Naive B cell (primary cell): Measurements from ENCODE around the gene TBX3. TPM values are rescaled to one million over a fixed set of nuclear protein-coding genes. Genes with fewer than 3 reads are reported as not detected.

ENCODE experiments used
- ATAC-seq, 2 donors: fragments of 150-1000 bp; cut with Tn5 transposase; 2 replicates each; pipeline ENCODE4 v1.10.0; 2021; ENCODE audit warnings: low read depth in 2 of 2, mild to moderate bottlenecking in 2 of 2, moderate library complexity in 2 of 2
- DNase-seq: peaks from one replicate; pipeline ENCODE4 v3.0.0; 2022
- H3K27ac Mint-ChIP-seq, 6 donors: one replicate each; pipeline ENCODE4 v1.8.0; 2020 to 2022; ENCODE audit warnings: mild to moderate bottlenecking in 6 of 6, mixed read lengths in 6 of 6, moderate library complexity in 5 of 6, inconsistent platforms in 2 of 6
- H3K27me3 Mint-ChIP-seq, 3 donors: one replicate each; pipeline ENCODE4 v1.8.0; 2021 to 2022; ENCODE audit warnings: mixed read lengths in 3 of 3, mild to moderate bottlenecking in 1 of 3
- H3K36me3 Mint-ChIP-seq, 2 donors: one replicate each; pipeline ENCODE4 v1.8.0; 2020 to 2022; ENCODE audit warnings: mixed read lengths in 2 of 2, inconsistent platforms in 1 of 2, mild to moderate bottlenecking in 1 of 2
- H3K4me1 Mint-ChIP-seq, 3 donors: one replicate each; pipeline ENCODE4 v1.8.0; 2020 to 2022; ENCODE audit warnings: mixed read lengths in 3 of 3, inconsistent platforms in 1 of 3, mild to moderate bottlenecking in 1 of 3, moderate library complexity in 1 of 3
- H3K4me3 Mint-ChIP-seq, 8 donors: one replicate each; pipeline ENCODE4 v1.8.0; 2020 to 2022; ENCODE audit warnings: mild to moderate bottlenecking in 8 of 8, mixed read lengths in 8 of 8, moderate library complexity in 8 of 8, inconsistent platforms in 2 of 8
- H3K9me3 Mint-ChIP-seq, 7 donors: one replicate each; pipeline ENCODE4 v1.8.0; 2020 to 2022; ENCODE audit warnings: mixed read lengths in 7 of 7, mild to moderate bottlenecking in 5 of 7, inconsistent platforms in 2 of 7, moderate library complexity in 1 of 7
- polyA plus RNA-seq, 6 donors: library from polyadenylated mRNA; unstranded; fragments of 300-500 nt; fragmentation: Illumina TruSeq; gene quantifications; one replicate each; pipeline ENCODE4 v1.2.3, GENCODE V29; 2021; ENCODE audit warnings: low read depth in 6 of 6

The TBX3 gene
- polyA plus RNA-seq, 6 donors from 2014 or later = not detected

DNA sequence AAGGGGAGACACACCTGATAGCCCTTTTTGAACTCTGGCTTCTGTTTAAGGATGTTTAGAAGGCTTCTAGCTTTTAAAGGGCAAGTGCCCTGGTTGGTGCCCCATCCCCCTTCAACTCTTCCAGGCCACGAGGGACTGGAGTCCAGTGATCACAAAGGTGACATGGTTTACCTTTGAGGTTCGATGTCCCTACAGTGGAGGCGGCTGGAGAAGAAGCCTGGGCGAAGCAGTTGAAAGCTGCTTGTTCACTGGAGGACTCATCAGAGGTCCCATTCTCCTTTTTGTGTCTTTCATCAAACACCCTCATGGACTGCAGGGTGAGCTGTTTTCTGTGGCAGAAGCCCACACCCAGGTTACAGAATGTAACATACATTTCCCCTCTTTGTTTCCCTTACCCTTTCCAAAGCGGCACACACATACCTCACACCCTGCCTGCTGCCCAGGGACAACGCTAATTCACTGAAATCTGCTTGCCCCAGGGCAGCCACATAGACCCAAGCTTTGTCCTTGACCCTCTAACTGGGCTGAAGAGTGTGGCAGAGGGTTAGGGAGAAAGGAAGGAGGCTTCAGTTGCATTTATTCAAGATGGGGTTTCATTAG lies 7.7 kb downstream of the TBX3 start:
- Mint-ChIP-seq H3K36me3 (no peaks in the 10 kb centered on the region), H3K27ac (no peak overlapping the region)

DNA sequence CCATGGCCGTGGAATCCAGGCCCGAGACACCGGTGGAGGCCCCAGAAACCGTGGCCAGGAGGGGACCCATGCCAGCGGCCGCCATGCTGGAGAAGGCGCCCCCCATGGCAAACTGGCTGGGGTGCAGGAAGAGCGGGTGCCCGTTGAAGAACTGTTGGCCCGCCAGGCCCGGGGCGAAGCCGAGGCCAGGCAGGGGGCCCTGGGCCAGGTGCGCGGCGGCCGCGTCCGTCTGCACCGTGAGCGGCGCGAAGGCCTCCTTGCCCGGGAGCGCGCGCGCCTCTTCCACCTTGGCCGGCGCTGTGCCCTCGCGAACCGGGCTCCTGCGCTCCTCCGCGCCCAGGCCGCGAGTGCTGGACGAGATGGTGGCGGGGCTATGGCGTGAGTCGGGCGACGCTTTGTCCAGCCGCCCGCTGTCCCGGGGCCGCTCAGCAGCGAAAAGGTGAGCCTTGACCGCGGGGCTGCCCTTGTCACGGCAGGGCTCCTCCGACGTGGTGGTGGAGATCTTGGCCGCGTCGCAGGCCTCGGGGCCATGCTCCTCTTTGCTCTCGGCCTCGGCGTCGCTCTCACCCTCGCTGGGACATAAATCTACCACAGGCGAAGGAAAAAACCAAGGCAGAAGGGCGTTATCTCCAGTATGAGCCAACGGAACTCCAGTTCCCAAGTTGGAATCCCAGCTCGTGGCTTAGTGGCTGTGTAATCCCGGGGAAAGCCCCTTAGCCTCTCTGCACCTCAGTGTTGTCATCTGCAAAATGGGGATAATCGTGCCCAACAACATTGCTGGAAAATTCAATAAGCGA lies 9.5 kb downstream of the TBX3 start:
- ATAC-seq (no peak), DNase-seq (no peak)
- Mint-ChIP-seq H3K27me3 (peaks cover 68 to 83% (median 81%) of the 10 kb centered on the region in 3 donors), H3K9me3 (peaks cover 0 to 3% (median 0%) of the 10 kb centered on the region in 7 donors), H3K4me1 (peaks cover 0 to 4% (median 0%) of the 10 kb centered on the region in 3 donors), H3K27ac (no peak overlapping the region), H3K4me3 (no peak overlapping the region), H3K36me3 (no peaks in the 10 kb centered on the region)

More for the DNA sequence above, 7.7 kb downstream of the TBX3 start:
- peaks cover 0 to 18% (median 1%) of the 10 kb centered on the region in 7 donors for H3K9me3 Mint-ChIP-seq
- H3K27me3 Mint-ChIP-seq = peaks cover 69 to 91% (median 90%) of the 10 kb centered on the region in 3 donors
- peaks cover 0 to 3% (median 0%) of the 10 kb centered on the region in 3 donors for H3K4me1 Mint-ChIP-seq
- no peak for DNase-seq
- ATAC-seq = no peak
- peak overlapping the region in 1 of 8 donors; percentile 20 for H3K4me3 Mint-ChIP-seq

DNA sequence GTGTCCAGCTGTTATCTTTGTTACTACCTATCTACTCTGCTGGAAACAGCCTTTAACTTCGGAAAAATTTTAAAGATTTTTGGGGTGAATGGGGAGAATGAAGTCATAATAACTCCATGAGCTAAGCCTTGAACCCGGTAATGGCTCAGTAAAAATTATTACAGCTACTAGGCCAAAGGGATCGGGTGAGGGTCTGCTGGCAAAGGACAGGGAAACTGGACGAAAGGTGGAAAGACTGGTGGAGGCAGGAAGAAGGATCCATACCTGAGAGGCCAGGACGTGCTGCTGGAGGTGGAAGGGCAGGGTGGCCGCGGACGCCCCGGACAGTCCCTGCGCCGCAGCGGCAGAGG lies 10.1 kb downstream of the TBX3 start:
- Mint-ChIP-seq H3K27me3 (peaks cover 62 to 77% (median 75%) of the 10 kb centered on the region in 3 donors), H3K27ac (no peak overlapping the region), H3K4me1 (peaks cover 0 to 4% (median 0%) of the 10 kb centered on the region in 3 donors), H3K9me3 (peaks cover 0 to 2% (median 0%) of the 10 kb centered on the region in 7 donors), H3K4me3 (peak overlapping the region in 1 of 8 donors; percentile 15), H3K36me3 (no peaks in the 10 kb centered on the region)
- ATAC-seq (no peak), DNase-seq (no peak)

DNA sequence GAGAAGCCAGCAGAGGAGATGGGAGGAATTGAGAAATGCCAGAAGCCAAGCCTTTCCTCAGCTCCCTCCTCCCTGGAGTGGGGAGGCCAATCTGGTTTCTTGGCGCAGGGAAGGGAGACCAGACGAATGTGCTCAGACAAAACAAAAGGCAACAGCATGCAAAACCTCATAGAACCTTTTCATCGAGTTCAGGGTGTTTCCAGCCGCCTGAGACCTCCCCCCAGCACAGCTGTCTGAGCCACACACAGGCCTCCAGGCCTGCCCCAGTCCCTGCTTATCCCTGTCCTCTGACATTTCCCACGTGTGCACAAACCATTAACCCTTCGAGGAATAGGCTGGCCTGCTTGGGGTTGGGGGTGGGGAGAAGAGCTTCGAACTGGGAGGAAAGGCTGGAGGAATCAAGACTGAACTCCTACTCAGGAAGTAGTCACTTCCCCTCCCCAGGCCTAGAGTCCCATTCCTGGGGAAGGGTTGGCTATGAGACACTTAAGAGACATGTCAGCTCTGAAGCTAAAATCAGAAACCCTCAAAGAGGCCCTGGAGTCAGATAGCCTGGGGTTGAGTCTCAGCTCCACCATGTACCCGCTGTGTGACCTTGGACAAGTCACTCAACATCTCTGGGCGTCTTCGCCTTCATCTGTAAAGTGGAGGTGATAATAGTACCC lies 10.7 kb downstream of the TBX3 start:
- Mint-ChIP-seq H3K4me1 (peaks cover 0 to 4% (median 0%) of the 10 kb centered on the region in 3 donors), H3K27ac (no peak overlapping the region), H3K4me3 (no peak overlapping the region), H3K27me3 (peaks cover 56 to 74% (median 71%) of the 10 kb centered on the region in 3 donors), H3K36me3 (no peaks in the 10 kb centered on the region), H3K9me3 (peaks cover 0 to 2% (median 0%) of the 10 kb centered on the region in 7 donors)
- ATAC-seq (no peak), DNase-seq (no peak)

DNA sequence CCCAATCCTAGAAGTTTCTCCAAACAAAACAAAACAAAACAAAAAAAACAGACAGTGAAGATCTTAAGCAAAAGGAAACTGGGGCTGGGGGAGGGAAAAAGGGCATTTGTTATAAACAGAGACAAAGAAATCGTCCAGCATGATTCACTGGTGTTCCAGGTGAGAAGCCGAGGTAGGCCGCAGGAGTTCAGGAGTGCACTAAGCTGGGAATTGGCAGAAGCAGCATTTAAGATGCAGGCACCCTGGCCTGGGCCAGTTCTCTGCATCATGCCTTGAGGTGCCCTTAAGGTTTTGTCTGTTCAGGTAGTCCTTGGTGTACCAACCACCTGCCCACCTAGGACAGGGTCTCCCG lies 11.2 kb downstream of the TBX3 start:
- Mint-ChIP-seq H3K9me3 (peaks cover 0 to 2% (median 0%) of the 10 kb centered on the region in 7 donors), H3K4me3 (no peak overlapping the region), H3K27me3 (peaks cover 54 to 74% (median 71%) of the 10 kb centered on the region in 3 donors), H3K4me1 (peaks cover 0 to 4% (median 0%) of the 10 kb centered on the region in 3 donors), H3K36me3 (peaks cover 0 to 3% of the 10 kb centered on the region in 2 donors), H3K27ac (no peak overlapping the region)
- no peak for ATAC-seq
- no peak for DNase-seq

DNA sequence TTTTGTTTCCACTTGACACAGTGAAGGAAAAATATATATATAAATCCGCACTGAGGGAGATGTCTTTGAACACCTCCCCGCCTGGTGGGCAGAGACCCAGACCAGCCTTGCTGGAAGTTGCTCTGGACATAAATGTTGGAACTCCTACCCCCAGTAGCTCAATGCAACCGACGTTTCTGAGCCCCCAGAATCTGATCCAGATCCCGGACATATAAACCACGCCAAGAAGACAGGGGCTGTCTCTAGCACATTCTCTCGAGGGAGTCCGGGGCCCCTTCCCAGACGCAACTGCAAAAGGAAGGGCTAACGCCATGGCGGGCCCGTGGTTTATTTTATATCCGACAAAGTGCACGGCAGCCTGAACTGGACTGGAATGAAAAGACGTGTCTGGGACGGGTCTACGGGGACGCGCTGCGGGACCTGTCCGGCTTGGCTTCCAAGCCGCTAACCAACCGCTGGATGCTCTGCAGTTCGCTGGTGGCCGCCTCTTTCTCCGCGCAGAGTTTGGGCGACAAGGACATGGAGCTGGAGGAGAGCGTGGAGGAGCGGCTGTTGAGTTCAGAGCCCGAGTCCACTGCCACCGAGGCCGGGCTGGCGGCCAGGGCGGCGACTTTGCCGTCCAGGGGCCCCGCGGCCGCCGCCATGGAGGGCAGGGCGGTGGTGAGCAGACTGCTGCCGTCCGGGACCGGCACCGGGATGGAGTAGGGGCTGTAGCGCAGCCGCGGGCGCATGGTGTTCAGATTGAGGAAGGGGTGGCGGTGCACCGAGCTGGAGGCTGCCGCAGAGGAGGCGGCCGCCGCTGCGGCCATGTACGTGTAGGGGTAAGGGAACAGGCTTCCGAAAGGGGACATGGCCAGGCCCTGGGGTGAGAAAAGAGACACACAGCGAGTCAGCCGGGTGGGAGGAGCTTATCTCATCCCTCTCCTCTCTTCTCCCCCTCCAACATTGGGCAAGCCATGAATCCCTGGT lies 12.2 kb downstream of the TBX3 start:
- DNase-seq = no peak
- peaks cover 0 to 7% (median 0%) of the 10 kb centered on the region in 3 donors for H3K4me1 Mint-ChIP-seq
- peaks cover 54 to 77% (median 72%) of the 10 kb centered on the region in 3 donors for H3K27me3 Mint-ChIP-seq
- no peak for ATAC-seq
- peaks cover 0 to 2% (median 0%) of the 10 kb centered on the region in 7 donors for H3K9me3 Mint-ChIP-seq
- H3K4me3 Mint-ChIP-seq = no peak overlapping the region
- no peak overlapping the region for H3K27ac Mint-ChIP-seq
- peaks cover 0 to 6% of the 10 kb centered on the region in 2 donors for H3K36me3 Mint-ChIP-seq

DNA sequence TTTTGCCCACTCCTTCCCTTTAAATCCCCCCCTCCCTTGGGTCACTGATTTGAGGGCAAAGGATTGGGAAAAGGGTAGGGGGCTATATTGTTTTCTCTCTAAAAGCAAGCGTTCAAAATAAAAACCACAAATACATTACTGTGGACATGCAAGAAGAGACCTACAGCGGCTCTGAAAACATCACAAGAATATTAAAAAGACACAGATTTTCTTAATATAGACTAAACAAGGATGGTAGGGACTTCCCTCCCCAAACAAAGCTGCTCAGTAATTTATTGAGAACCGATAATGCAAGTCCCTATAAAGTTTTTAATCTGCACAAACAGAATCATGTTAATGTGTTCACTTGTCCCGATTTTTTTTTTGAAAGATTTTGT lies 12.9 kb downstream of the TBX3 start:
- peaks cover 58 to 75% (median 72%) of the 10 kb centered on the region in 3 donors for H3K27me3 Mint-ChIP-seq
- H3K36me3 Mint-ChIP-seq = peaks cover 0 to 6% of the 10 kb centered on the region in 2 donors
- peaks cover 0 to 5% (median 0%) of the 10 kb centered on the region in 7 donors for H3K9me3 Mint-ChIP-seq
- peaks cover 0 to 8% (median 0%) of the 10 kb centered on the region in 3 donors for H3K4me1 Mint-ChIP-seq
- ATAC-seq = no peak
- no peak overlapping the region for H3K4me3 Mint-ChIP-seq
- no peak overlapping the region for H3K27ac Mint-ChIP-seq
- no peak for DNase-seq

DNA sequence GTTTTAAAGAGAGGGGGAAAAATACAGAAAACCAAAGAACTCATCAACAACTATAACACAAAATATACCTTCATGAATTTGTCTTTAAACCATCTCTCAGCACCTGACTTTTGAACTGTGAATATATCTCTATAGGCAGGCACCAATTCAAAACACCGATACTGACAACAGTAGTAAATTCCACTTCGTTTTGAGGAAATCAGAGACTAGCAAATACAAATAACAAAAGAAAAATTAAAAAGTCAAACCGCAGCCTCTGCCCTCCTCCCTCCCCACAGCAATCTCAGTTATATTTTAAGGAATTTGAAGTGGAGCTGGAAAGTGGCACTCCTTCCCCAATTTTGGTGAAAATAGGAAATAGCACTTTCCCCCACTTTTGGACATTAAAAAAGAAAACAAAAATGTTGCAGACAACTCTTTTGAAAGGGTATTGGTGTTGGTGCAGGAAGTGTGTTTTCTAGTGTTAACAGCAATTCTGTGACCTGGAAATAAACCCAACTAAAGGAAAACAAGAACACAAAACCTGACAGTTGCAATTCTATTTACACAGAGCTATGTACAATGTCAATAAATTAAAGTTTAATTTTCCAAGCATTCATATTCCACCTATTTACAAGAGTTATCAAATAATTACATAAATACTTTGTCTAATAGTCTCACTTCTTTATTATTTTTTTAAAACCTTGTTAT lies 13.5 kb downstream of the TBX3 start:
- peaks cover 0 to 6% of the 10 kb centered on the region in 2 donors for H3K36me3 Mint-ChIP-seq
- H3K9me3 Mint-ChIP-seq = peaks cover 0 to 5% (median 0%) of the 10 kb centered on the region in 7 donors
- peaks cover 0 to 8% (median 0%) of the 10 kb centered on the region in 3 donors for H3K4me1 Mint-ChIP-seq
- H3K4me3 Mint-ChIP-seq = no peak overlapping the region
- DNase-seq (no peak), ATAC-seq (no peak)
- H3K27me3 Mint-ChIP-seq = peaks cover 54 to 74% (median 67%) of the 10 kb centered on the region in 3 donors
- H3K27ac Mint-ChIP-seq = no peak overlapping the region

DNA sequence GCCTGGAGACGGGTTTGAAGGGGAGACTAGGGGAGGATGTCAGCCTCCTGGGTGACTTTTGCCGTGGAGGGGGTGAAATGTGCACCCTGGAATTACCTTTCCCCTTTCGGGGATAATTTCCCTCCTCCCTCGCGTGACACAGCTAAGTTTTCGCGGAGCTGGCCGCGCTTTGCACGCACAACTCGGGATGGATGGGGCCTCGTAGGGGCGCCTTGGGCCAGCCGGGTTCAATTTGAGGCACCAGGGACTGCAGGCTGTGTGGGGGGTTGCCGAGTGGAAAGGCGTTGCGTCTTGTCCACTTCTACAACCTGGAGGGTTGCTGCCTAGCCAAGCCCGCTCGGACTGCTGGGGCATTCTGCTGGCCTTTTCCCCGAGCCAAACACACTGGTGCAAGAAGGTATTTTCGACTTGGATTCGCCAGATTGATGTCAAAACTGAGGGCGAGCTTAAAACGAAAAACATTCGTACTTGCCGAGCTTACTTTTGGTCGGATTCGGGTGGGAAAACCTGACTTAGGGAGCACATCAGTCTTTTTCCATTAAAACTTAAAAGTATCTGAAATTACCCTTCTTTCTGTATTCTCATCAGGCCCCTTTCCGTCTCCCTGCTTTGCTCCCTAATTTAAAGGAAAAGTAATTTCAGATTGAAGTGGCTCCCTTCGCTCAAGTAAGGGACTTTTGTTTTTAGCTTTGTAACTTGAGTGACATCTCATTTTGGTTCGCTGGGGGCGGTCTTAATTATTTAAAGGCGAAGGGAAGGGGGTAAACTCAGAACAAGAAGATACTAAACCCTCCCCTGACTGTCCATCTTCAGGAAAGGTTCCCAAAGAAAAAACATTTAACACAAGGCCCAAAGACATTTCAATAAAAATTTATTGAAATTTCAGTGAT lies 14.3 kb downstream of the TBX3 start:
- ATAC-seq (no peak), DNase-seq (no peak)
- Mint-ChIP-seq H3K36me3 (peaks cover 0 to 6% of the 10 kb centered on the region in 2 donors), H3K27ac (no peak overlapping the region), H3K4me3 (no peak overlapping the region), H3K4me1 (peaks cover 0 to 8% (median 0%) of the 10 kb centered on the region in 3 donors), H3K27me3 (peaks cover 54 to 72% (median 64%) of the 10 kb centered on the region in 3 donors), H3K9me3 (peaks cover 0 to 5% (median 0%) of the 10 kb centered on the region in 7 donors)

DNA sequence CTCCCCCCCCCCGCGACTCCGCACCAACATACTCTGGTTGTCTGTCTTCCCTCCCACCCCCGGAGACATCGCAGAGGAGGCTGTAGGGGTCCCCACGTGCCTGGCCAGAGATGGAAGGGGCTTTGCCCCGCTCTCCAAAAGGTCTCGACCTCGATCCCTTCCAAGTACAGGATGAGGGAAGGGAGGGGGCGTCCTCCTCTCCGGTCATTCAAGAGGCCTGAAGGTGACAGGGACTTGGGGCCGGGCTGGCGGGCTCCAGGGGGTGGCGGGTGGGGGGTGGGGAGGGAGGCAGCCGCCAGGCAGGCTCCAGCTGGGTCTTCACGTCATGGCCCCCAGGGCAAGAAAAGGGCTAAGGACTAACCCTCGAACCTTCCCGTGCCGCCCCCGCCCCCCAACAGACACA lies 15.1 kb downstream of the TBX3 start:
- Mint-ChIP-seq H3K9me3 (peaks cover 0 to 4% (median 0%) of the 10 kb centered on the region in 7 donors), H3K27me3 (peaks cover 58 to 76% (median 68%) of the 10 kb centered on the region in 3 donors), H3K36me3 (peaks cover 0 to 6% of the 10 kb centered on the region in 2 donors), H3K27ac (no peak overlapping the region), H3K4me3 (no peak overlapping the region), H3K4me1 (peaks cover 0 to 8% (median 0%) of the 10 kb centered on the region in 3 donors)
- ATAC-seq (no peak), DNase-seq (no peak)

DNA sequence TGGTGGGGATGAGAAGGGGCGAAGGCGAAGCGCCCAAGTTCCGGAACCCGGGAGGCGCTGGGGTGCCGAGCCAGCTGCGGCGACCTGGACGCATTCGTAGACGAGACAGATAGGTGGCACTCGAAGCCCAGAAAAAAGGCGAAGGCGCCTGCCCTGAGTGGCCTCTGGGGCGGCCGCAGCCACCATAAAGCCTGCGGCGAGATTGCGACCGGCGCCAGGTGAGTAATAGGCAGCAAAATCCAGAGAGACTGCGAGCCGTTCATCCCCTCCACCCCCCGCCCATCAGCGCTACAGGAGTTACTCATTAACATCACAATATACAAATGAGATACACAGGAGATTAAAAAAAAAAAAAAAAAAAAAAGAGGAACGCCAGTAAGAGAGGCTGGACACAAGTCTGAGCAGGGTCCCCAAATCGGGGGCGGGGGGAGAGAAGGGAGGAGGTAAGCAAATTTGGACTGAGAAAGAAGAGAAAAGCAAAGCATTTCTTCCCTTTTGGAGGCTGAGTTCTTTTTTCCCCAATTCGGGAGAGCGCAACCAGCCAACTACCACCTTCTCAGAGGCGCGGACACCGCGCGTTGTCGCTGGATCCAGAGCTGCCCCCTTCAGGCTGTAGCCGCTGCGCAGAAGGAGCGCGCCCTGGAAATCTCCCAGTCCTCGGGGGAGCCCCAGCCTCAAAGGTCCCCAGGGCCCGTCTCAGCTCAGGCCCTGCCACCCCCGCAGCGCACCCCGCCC lies 15.7 kb downstream of the TBX3 start:
- peaks cover 0 to 8% (median 0%) of the 10 kb centered on the region in 3 donors for H3K4me1 Mint-ChIP-seq
- peaks cover 58 to 76% (median 68%) of the 10 kb centered on the region in 3 donors for H3K27me3 Mint-ChIP-seq
- H3K4me3 Mint-ChIP-seq = peak overlapping the region in 2 of 8 donors; percentile 9 to 73
- no peak for ATAC-seq
- peaks cover 0 to 4% (median 0%) of the 10 kb centered on the region in 7 donors for H3K9me3 Mint-ChIP-seq
- peak overlapping the region in 2 of 6 donors; percentile 7 to 32 for H3K27ac Mint-ChIP-seq
- DNase-seq = no peak
- H3K36me3 Mint-ChIP-seq = peaks cover 0 to 6% of the 10 kb centered on the region in 2 donors
